Renal cortex interstitium (tissue), 11 donors: Measurements from ENCODE around the gene NPFFR2. TPM values are rescaled to one million over a fixed set of nuclear protein-coding genes. Genes with fewer than 3 reads are reported as not detected.
"Not testable (repeated sequence)": the region's sequence is repeated elsewhere in the genome, so short reads cannot be mapped to it uniquely, and the experiment has no call there.

ENCODE experiments used
- DNase-seq, 11 donors: peaks; one replicate each; pipeline ENCODE4 v3.0.0-alpha.2; 2013; ENCODE audit warnings: low read depth in 9 of 11, low spot score in 4 of 11; ENCODE audit errors: extremely low read depth in 1 of 11
- polyA plus RNA-seq, 3 donors: library from polyadenylated mRNA; unstranded; fragments of 120-200 nt; gene quantifications; one replicate each; pipeline ENCODE4 v1.2.1, GENCODE V29; 2013; ENCODE audit not compliant: insufficient read length in 3 of 3

Gene NPFFR2
- polyA plus RNA-seq, 3 donors = 0.47 to 1.7 (median 0.76) TPM

DNA sequence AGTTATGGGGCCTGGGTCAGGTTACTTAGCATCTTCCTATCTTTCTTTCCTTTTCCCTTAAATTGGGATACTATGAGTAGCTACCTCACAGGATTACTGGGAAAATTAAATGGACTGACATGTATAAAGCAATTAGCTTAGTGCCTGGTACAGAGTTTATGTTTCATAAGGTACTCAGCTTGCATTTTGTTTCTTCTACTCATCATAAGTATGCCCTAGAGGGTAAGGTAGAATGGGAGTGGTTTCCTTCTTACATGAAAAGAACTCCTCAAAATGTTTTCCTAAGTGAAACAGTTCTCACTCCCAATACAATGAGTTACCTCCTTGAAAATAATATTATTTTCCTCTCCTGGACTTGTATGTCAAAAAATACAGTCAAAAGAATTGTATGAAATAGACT is 75.7 kb downstream of the NPFFR2 start:
- no peak for DNase-seq

DNA sequence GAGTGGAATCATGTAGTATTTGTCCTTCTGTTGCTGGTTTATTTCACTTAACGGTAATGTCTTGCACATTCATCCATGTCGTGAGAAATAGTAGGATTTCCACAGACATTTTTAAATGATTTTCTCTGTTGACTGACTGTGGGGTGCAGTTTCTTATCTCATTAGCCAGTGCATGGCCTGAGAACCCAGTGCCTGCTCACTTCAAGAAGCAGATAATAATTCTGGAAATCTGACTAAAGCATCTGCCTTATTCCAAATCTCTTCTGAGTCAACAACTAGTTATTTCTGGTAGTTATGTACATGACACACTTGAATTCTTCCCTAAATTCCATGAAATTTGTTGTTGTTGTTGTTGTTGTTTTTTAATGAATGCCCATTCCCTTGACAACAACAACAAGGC is 77.6 kb downstream of the NPFFR2 start:
- DNase-seq = no peak

DNA sequence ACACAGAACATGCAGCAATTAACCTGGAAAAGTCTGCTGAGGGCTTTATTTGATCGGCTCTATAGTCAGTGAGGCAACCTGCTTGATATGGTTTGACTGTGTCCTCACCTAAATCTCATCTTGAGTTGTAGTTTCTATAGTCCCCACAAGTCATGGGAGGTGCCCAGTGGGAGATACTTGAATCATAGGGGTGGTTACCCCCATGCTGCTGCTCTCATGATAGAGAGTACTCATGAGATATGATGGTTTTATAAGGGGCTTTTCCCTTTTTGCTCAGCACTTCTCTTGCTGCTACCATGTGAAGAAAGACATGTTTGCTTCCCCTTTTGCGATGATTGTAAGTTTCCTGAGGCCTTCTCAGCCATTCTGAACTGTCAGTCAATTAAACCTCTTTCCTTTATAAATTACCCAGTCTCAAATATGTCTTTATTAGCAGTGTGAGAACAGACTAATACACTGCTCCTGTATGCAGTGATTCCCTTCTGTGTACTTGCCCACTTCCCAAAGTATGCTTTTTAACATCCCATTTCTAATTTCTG is 78.2 kb downstream of the NPFFR2 start:
- DNase-seq = no peak

DNA sequence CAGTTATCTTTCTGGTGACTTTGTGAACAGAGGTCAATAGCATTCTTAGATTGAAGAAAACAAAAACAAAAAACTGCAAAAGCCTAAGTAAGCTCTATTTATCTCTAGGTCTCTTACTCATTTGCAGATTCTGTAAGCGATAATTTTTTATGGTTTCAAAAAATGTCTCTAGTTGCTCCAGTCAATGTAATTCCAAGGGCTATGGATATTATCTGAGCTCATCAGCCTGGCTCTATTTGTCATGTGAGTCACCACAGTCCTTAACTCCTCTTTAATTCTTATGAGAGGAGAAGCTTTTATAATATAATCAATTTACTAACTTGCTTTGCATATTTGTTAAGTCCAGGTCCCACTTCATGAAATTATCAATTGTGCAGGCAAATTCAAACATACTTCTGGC is 79.1 kb downstream of the NPFFR2 start:
- no peak for DNase-seq

DNA sequence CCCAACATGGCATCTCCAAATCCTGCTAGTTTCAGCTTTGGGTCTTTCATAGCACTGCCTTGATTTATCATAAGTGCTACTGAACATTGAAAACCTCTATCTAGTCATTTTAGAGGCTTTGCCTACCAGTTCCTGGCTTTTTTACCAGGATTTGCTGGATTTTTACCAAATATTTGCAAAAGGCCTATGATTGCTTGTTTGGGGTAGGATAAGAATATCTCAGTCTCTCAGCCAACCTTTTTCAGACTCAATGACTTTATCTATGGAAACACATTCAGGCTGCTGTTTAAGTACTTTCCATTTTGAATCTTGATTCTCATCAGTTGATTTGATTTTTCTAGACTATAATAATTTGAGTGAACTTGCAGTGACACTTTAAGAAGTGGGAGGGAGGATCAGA is 80.1 kb downstream of the NPFFR2 start:
- no peak for DNase-seq

DNA sequence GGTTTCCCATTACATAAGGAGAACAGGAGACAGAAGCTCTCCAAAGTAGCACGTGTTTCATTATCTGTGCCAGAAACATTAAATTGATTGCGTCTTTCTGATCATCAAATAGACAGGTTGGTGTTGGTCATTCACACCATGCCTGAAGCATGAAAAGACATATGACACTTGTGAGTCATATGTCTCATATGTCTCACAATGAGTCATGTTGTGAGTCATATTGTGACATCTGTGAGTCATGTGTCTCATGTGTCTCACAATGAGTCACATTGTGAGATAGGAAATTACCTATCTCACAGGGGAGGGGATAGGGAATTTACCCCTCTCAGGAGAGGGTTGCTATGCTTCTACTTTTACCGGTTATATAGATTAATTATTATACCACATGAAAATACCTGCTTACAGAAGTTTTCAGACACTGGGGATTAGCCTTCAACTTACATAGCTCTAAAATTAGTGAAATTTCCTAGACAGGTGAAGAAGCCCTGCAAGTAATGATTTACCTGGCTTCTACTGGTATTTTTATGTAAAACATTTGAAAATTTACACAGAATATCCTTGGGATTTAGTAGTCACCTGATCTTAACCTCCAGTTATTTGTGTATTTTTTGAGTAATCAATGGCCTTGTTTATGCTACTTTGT is 80.8 kb downstream of the NPFFR2 start:
- DNase-seq = no peak

DNA sequence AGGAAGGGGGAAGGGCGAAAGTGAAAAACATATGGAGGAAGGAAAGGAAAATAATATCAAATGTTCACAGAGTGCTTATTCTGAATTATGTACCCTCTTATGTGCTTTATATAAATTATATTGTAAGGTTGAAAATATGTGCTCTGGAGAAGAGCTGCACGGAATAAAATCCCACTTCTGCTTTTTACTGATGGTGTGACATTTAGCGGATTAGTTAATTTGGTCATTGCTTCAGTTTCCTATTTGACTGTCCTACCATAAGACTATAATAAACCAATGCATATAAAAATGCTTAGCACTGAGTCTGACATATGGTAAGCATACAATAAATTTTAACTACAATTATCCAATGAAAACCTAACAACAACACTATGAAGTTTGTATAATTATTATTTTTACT is 86.2 kb downstream of the NPFFR2 start:
- no peak for DNase-seq

DNA sequence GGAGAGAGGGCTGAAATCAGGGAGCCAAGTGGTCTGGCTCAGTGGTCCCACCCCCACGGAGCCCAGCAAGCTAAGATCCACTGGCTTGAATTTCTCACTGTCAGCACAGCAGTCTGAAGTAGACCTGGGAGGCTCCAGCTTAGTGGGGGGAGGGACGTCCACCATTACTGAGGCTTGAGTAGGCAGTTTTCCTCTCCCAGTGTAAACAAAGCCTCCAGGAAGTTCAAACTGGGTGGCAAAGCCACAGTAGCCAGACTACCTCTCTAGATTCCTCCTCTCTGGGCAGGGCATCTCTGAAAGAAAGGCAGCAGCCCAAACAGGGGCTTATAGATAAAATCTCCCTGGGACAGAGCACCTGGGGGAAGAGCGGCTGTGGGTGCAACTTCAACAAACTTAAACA is 88.1 kb downstream of the NPFFR2 start:
- no peak for DNase-seq

DNA sequence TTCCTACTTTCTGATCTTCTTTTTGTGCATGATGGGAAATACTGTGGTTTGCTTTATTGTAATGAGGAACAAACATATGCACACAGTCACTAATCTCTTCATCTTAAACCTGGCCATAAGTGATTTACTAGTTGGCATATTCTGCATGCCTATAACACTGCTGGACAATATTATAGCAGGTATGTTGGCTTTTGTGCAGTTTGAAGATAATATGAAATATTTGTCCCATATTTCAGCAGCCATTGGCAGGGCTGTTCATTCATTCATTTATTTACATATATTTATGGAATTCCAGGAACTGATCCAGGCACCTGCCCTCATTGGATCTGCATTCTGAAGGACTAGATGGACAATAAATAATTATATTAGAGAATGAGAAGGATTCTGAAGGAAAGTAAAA is 96.9 kb downstream of the NPFFR2 start:
- DNase-seq = no peak

DNA sequence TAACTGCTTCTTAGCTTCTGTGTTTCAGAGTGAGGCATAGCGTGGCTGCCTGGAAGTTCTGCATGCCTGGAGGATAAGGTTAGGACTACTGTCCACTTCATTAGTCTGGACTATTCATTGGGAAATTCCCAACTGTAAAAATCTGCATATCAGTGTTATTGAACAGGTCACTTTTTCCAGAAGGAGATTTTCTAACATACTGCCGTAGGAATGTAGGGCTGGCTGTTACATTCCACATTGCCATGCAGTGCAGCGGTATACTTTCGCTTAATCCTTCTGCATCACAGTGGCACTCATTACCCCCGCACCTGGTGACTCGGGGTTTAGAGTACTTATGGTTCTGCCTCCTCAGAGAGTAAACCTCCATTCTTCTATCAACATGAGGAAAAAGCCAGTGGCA is 104.6 kb downstream of the NPFFR2 start:
- DNase-seq = no peak

DNA sequence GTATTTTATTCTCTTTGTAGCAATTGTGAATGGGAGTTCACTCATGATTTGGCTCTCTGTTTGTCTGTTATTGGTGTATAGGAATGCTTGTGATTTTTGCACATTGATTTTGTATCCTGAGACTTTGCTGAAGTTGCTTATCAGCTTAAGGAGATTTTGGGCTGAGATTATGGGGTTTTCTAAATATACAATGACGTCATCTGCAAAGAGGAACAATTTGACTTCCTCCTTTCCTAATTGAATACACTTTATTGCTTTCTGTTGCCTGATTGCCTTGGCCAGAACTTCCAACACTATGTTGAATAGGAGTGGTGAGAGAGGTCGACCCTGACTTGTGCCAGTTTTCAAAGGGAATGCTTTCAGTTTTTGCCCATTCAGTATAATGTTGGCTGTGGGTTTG is 108.2 kb downstream of the NPFFR2 start:
- not testable (repeated sequence) for DNase-seq

DNA sequence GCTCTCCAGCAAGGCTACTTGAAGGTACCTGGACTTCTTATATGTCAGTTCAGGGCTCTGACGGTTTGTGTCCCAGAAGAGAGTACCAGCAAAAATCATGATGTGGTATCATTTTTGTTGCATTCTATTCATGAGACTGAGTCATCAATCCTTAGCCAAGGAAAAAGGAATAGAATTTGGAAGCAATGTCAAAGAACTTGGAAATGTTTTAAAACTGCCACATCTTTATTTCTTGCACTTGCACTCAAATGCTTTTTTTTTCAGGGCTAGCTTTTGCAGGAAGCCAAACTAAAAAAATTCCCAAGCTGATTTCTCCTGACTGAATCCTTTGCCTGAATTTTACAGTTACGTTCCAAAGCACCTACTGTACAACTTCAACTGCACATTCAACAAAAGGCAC is 112.4 kb downstream of the NPFFR2 start:
- DNase-seq = no peak

DNA sequence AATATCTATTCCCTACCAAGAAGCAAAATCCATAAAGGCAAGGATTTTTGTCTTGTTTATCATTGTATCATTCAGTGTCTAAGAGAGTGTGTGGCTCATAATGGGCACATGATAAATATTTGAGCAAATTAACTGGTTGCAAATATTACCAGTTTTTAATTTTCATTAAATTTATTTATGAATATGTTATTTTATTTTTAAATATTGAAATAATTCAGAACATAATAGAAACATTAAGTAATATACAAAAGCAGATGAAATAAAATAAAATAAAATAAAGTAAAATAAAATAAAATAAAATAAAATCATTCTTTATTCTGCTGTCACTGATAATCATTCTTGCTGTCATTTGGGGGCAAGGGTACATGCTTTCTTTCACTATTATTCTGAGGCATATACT is 120.9 kb downstream of the NPFFR2 start:
- DNase-seq = no peak

DNA sequence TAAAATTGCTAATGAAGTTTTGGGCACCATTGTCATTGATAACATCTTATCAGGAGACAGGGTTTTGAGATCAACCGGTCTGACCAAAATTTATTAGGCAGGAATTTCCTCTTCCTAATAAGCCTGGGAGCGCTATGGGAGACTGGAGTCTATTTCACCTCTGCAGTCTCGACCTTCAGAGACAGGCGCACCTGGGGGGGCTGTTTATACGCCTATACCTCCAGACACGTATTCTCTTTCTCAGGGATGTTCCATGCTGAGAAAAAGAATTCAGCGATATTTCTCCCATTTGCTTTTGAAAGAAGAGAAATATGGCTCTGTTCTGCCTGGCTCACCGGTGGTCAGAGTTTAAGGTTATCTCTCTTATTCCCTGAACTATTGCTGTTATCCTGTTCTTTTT is 121.8 kb downstream of the NPFFR2 start:
- DNase-seq = not testable (repeated sequence)

DNA sequence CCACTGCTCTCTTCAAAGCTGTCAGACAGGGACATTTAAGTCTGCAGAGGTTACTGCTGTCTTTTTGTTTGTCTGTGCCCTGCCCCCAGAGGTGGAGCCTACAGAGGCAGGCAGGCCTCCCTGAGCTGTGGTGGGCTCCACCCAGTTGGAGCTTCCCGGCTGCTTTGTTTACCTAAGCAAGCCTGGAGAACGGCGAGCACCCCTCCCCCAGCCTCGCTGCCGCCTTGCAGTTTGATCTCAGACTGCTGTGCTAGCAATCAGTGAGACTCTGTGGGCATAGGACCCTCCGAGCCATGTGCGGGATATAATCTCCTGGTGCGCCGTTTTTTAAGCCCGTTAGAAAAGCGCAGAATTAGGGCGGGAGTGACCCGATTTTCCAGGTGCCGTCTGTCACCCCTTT is 137.5 kb downstream of the NPFFR2 start:
- DNase-seq = not testable (repeated sequence)

DNA sequence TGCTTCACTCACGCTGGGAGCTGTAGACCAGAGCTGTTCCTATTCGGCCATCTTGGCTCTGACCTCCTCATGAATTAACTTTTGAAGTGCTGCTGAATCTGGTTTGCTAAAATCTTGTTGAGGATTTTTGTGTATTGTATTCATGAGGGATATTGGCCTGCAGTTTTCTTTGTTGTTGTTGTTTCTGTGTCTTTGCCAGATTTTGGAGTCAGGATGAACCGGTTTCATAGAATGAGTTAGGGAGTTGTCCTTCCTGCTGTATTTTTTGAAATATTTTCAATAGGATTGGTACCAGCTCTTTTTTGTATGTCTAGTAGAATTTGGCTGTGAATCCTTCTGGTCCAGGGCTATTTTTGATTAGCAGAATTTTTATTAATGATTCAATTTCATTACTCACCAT is 138.1 kb downstream of the NPFFR2 start:
- no peak for DNase-seq

DNA sequence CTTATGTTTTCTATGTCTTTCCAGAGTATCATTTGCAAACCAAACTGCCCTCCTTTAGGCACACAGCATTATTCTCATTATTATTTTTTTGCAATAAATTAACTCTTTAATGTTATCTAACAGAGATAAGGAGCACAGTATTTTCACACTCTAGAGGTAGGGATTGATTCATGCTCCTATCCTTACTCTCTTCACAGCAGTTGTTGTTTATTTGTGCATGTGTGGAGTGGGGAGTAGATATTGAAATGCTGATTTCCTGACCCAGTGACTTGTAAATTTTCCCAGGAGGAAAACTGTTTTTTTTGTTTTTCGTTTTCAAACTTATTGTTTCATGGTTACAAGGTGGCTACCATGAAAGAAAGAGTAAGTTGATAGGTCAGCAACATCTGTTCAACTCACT is 140.0 kb downstream of the NPFFR2 start:
- DNase-seq = no peak

DNA sequence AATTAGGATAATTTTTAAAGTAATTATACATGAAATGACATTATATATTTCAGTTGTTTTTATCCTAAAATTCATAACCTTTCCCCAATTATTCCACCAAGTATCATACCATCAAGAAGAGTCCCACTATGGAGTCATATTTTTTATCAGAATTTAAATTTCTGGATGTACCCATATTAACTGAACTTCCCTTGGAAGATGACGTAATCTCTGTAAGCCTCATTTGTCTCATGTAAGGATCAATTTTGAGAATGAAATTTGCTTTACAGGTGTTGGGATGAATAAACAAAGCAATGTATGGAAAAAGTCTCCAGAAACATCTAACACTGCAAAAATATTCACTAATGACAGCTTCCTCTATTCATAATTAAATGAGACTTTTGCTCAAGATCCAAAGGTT is 147.5 kb downstream of the NPFFR2 start:
- DNase-seq = no peak

DNA sequence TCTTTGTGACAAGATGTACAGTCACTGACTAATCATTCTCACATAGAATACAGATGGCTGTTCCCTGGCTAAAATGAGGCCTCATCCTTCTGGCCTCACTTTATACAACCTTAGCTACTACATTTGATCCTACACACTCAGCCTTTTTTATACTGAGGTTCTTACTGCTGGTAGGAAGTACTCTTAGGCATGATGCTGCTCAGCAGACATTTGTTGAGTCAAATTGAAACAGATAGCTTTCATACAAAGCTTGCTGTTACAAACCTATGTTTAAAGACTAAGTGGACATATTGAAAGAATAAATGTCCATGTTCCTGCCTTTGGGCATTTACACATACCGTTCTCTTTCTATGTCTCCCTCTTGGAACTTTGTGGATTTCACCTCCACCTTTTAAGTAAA is 154.9 kb downstream of the NPFFR2 start:
- DNase-seq = no peak

DNA sequence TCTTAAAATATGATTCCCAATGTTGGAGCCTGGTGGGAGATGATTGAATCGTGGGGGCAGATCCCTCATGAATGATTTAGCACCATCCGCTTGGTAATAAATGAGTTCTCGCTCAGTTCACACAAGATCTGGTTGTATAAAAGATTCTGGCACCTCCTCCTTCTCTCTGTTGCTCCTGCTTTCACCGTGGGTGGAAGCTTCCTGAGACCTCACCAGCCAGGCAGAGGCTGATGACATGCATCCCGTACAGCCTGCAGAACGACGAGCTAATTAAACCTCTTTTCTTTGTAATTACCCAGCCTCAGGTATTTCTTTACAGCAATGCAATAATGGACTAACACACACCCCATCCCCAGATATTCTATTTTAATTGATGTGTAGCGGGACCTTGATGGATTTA is 162.2 kb downstream of the NPFFR2 start:
- DNase-seq = no peak

DNA sequence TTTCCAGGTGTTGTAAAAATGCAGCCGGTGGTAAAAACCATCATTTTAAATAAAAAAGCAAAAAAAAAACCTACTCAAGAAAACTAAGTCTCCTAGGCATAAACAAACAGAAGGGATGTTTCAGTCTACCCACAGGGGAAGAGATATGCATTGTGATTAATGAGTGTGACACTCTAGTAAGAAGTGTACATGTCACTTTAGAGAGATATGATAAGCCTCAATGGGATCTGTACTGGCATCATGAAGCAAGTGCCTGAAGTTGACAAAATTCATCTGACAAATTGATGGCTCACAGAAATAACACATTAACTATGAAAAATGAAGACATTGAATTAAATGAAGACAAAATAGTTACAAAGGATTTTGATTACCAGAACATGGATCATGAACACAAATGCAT is 162.7 kb downstream of the NPFFR2 start:
- no peak for DNase-seq
